H7 (cell line): ENCODE results near the gene PPP2R2B. TPM values are rescaled to one million over a fixed set of nuclear protein-coding genes. Genes with fewer than 3 reads are reported as not detected.
"Not testable (repeated sequence)": the region's sequence is repeated elsewhere in the genome, so short reads cannot be mapped to it uniquely, and the experiment has no call there.

Source experiments
- DNase-seq: peaks from one replicate; pipeline ENCODE4 v3.0.0; 2012
- H3K27me3 ChIP-seq: 2 replicates; pipeline ENCODE4 v1.6.0; 2011; ENCODE audit warnings: mild to moderate bottlenecking, low read length; ENCODE audit not compliant: control insufficient read depth, insufficient read depth
- H3K36me3 ChIP-seq: replicated peaks from 2 replicates; pipeline ENCODE4 v1.5.1; 2011; ENCODE audit warnings: low read length; ENCODE audit not compliant: control insufficient read depth, insufficient read depth
- H3K4me3 ChIP-seq: 2 replicates; pipeline ENCODE4 v1.5.1; 2011; ENCODE audit warnings: low read depth, mild to moderate bottlenecking, control low read depth, low read length, moderate library complexity; ENCODE audit not compliant: insufficient read depth
- total RNA-seq: library from RNA; depleted of rRNA; stranded (reverse); fragments of >200 nt; shearing (Covaris generic); gene quantifications from 2 replicates; pipeline ENCODE4 v1.2.3, GENCODE V29; 2014

Gene PPP2R2B
- total RNA-seq, 1 experiment from 2014 or later, result 60.2 TPM

- no peak for DNase-seq
- Histone ChIP-seq H3K36me3 (no peaks in the 10 kb centered on the region), H3K27me3 (no peaks in the 10 kb centered on the region), H3K4me3 (no peak overlapping the region)
Observed at GRCh38 chr5:146623666-146624065, 254.9 kb downstream of the PPP2R2B start.

- Histone ChIP-seq H3K4me3 (no peak overlapping the region), H3K36me3 (no peaks in the 10 kb centered on the region), H3K27me3 (no peaks in the 10 kb centered on the region)
- no peak for DNase-seq
Observed at GRCh38 chr5:146623009-146623408, 255.5 kb downstream of the PPP2R2B start.

GRCh38 chr5:146622391-146622790, 256.2 kb downstream of the PPP2R2B start:
- Histone ChIP-seq H3K27me3 (no peaks in the 10 kb centered on the region), H3K4me3 (no peak overlapping the region), H3K36me3 (no peaks in the 10 kb centered on the region)
- no peak for DNase-seq

- Histone ChIP-seq H3K27me3 (no peaks in the 10 kb centered on the region), H3K4me3 (no peak overlapping the region), H3K36me3 (no peaks in the 10 kb centered on the region)
- peak; percentile 16 for DNase-seq
Observed at GRCh38 chr5:146620669-146621051, 257.9 kb downstream of the PPP2R2B start.

- Histone ChIP-seq H3K36me3 (no peaks in the 10 kb centered on the region), H3K4me3 (no peak overlapping the region), H3K27me3 (no peaks in the 10 kb centered on the region)
- DNase-seq, result no peak
Observed at GRCh38 chr5:146620031-146620668, 258.4 kb downstream of the PPP2R2B start.

GRCh38 chr5:146618434-146618833, 260.1 kb downstream of the PPP2R2B start:
- no peak for DNase-seq
- H3K36me3 ChIP-seq, result no peaks in the 10 kb centered on the region
- no peak overlapping the region for H3K4me3 ChIP-seq
- H3K27me3 ChIP-seq, result no peaks in the 10 kb centered on the region

- H3K36me3 ChIP-seq, H3K4me3 ChIP-seq, DNase-seq: not testable (repeated sequence)
Observed at GRCh38 chr5:146609731-146610130, 268.8 kb downstream of the PPP2R2B start.

GRCh38 chr5:146607659-146608332, 270.8 kb downstream of the PPP2R2B start:
- DNase-seq, result no peak
- Histone ChIP-seq H3K27me3 (no peaks in the 10 kb centered on the region), H3K4me3 (no peak overlapping the region), H3K36me3 (no peaks in the 10 kb centered on the region)

More at GRCh38 chr5:146609731-146610130, 268.8 kb downstream of the PPP2R2B start:
- H3K27me3 ChIP-seq, result not testable (repeated sequence)

- Histone ChIP-seq H3K36me3 (no peaks in the 10 kb centered on the region), H3K4me3 (no peak overlapping the region), H3K27me3 (no peaks in the 10 kb centered on the region)
- DNase-seq, result no peak
Observed at GRCh38 chr5:146606893-146607292, 271.7 kb downstream of the PPP2R2B start.

GRCh38 chr5:146600376-146600775, 278.2 kb downstream of the PPP2R2B start:
- DNase-seq, result no peak
- Histone ChIP-seq H3K4me3 (no peak overlapping the region), H3K27me3 (no peaks in the 10 kb centered on the region), H3K36me3 (peaks cover 1% of the 10 kb centered on the region; the same call in 1 of the 2 replicates)

- no peak for DNase-seq
- no peak overlapping the region for H3K4me3 ChIP-seq
- H3K36me3 ChIP-seq, result peaks cover 1% of the 10 kb centered on the region; the same call in 1 of the 2 replicates
- H3K27me3 ChIP-seq, result no peaks in the 10 kb centered on the region
Observed at GRCh38 chr5:146599261-146599660, 279.3 kb downstream of the PPP2R2B start.

- H3K27me3 ChIP-seq, result no peaks in the 10 kb centered on the region
- DNase-seq, result no peak
- H3K4me3 ChIP-seq, result no peak overlapping the region
- peaks cover 1% of the 10 kb centered on the region; the same call in 1 of the 2 replicates for H3K36me3 ChIP-seq
Observed at GRCh38 chr5:146595088-146595487, 283.5 kb downstream of the PPP2R2B start.

GRCh38 chr5:146592352-146592751, 286.2 kb downstream of the PPP2R2B start:
- no peaks in the 10 kb centered on the region; the same call in 1 of the 2 replicates for H3K36me3 ChIP-seq
- no peak for DNase-seq
- no peaks in the 10 kb centered on the region for H3K27me3 ChIP-seq

GRCh38 chr5:146589028-146589345, 289.6 kb downstream of the PPP2R2B start:
- Histone ChIP-seq H3K36me3 (no peaks in the 10 kb centered on the region; the same call in 1 of the 2 replicates), H3K27me3 (no peaks in the 10 kb centered on the region), H3K4me3 (no peak overlapping the region)
- no peak for DNase-seq

More at GRCh38 chr5:146592352-146592751, 286.2 kb downstream of the PPP2R2B start:
- no peak overlapping the region for H3K4me3 ChIP-seq

GRCh38 chr5:146588331-146589027, 290.1 kb downstream of the PPP2R2B start:
- no peak for DNase-seq
- no peaks in the 10 kb centered on the region; the same call in 1 of the 2 replicates for H3K36me3 ChIP-seq
- H3K4me3 ChIP-seq, result no peak overlapping the region
- no peaks in the 10 kb centered on the region for H3K27me3 ChIP-seq
